Activated naive CD4-positive, alpha-beta T cell treated with anti-CD3 and anti-CD28 coated beads, Interleukin-2, amount 10 ng/mL, durations not matched to agents 7 days and 5 days (primary cell): Measurements from ENCODE around the gene RRAGC.

Experiments
- CTCF ChIA-PET: fragments of 350-600 bp; sonication (Branson Sonifier 250); formaldehyde crosslinking; loops from one replicate; lab custom pipeline; 2021; ENCODE audit warnings: antibody characterized with exemption; lab: Charles Lee
- DNase-seq: peaks from one replicate; pipeline ENCODE4 v3.0.0-alpha.2; 2020
- H3K27ac Mint-ChIP-seq: one replicate; pipeline ENCODE4 v1.8.0; 2021; ENCODE audit warnings: mild to moderate bottlenecking, moderate library complexity, mixed read lengths
- H3K27me3 Mint-ChIP-seq: one replicate; pipeline ENCODE4 v1.8.0; 2021; ENCODE audit warnings: mild to moderate bottlenecking, mixed read lengths
- H3K36me3 Mint-ChIP-seq: one replicate; pipeline ENCODE4 v1.8.0; 2021; ENCODE audit warnings: mixed read lengths
- H3K4me1 Mint-ChIP-seq: one replicate; pipeline ENCODE4 v1.8.0; 2021; ENCODE audit warnings: mixed read lengths
- H3K4me3 Mint-ChIP-seq: one replicate; pipeline ENCODE4 v1.8.0; 2021; ENCODE audit warnings: mild to moderate bottlenecking, moderate library complexity, mixed read lengths
- H3K9me3 Mint-ChIP-seq: one replicate; pipeline ENCODE4 v1.8.0; 2021; ENCODE audit warnings: mixed read lengths

The RRAGC gene

DNA sequence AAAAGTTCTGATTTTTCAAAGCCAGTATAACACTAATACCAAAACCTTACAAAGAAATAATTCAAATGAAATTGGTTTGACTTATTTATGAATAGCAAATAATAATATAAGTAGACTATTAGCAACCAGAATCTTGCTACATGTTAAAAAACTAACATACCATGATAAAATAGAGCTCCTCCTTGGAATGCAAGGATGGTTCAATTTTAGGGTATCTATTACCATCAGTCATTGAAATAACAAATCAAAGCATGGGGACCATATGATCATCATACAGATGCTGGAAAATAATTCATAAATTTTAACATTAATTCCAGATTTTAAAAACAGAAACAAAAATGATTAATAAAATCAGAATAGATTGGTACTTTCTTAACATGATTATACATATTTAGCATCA, 66.3 kb downstream of the RRAGC start:
- no peaks in the 10 kb centered on the region for H3K36me3 Mint-ChIP-seq
- CTCF ChIA-PET, result no interaction called here
- no peak overlapping the region for H3K27ac Mint-ChIP-seq
- DNase-seq, result no peak
- H3K27me3 Mint-ChIP-seq, result peaks cover 42% of the 10 kb centered on the region
- H3K4me3 Mint-ChIP-seq, result no peak overlapping the region
- H3K4me1 Mint-ChIP-seq, result no peaks in the 10 kb centered on the region
- peaks cover 10% of the 10 kb centered on the region for H3K9me3 Mint-ChIP-seq

DNA sequence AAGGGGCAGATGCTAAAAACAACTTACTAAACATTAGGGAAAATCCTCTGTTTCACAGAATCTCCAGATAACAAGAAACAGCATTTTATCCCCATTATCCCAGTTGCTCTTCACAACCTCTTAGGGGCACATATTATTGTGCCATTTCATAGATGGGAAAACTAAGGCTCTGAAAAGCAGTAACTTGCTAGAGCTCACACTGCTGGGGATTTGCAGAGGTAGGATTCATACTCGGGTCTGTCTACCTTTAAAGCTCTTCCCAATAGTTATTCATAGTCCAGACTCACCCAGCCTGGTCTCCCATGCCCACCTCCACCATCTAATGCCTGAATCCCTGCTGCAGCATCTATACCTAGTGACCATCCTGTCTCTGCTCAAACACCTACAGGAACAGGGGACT, 67.7 kb downstream of the RRAGC start:
- Mint-ChIP-seq H3K4me3 (no peak overlapping the region), H3K4me1 (no peaks in the 10 kb centered on the region), H3K27me3 (peaks cover 37% of the 10 kb centered on the region), H3K27ac (no peak overlapping the region), H3K36me3 (no peaks in the 10 kb centered on the region), H3K9me3 (peaks cover 10% of the 10 kb centered on the region)
- no peak for DNase-seq
- CTCF ChIA-PET, result no interaction called here

- Mint-ChIP-seq H3K4me3 (no peak overlapping the region), H3K4me1 (no peaks in the 10 kb centered on the region), H3K36me3 (no peaks in the 10 kb centered on the region), H3K27ac (no peak overlapping the region), H3K9me3 (peaks cover 10% of the 10 kb centered on the region), H3K27me3 (peaks cover 41% of the 10 kb centered on the region)
- no peak for DNase-seq
- CTCF ChIA-PET, result no interaction called here
These were observed 68.4 kb downstream of the RRAGC start for GRCh38 chr1:38791164-38791515.

GRCh38 chr1:38790422-38791163, 69.0 kb downstream of the RRAGC start:
- Mint-ChIP-seq H3K27me3 (peaks cover 45% of the 10 kb centered on the region), H3K36me3 (no peaks in the 10 kb centered on the region), H3K4me3 (no peak overlapping the region), H3K9me3 (peaks cover 10% of the 10 kb centered on the region), H3K27ac (no peak overlapping the region), H3K4me1 (no peaks in the 10 kb centered on the region)
- no peak for DNase-seq
- CTCF ChIA-PET, result no interaction called here

- CTCF ChIA-PET, result no interaction called here
- H3K27me3 Mint-ChIP-seq, result peaks cover 53% of the 10 kb centered on the region
These were observed 69.9 kb downstream of the RRAGC start for GRCh38 chr1:38789498-38790169.

DNA sequence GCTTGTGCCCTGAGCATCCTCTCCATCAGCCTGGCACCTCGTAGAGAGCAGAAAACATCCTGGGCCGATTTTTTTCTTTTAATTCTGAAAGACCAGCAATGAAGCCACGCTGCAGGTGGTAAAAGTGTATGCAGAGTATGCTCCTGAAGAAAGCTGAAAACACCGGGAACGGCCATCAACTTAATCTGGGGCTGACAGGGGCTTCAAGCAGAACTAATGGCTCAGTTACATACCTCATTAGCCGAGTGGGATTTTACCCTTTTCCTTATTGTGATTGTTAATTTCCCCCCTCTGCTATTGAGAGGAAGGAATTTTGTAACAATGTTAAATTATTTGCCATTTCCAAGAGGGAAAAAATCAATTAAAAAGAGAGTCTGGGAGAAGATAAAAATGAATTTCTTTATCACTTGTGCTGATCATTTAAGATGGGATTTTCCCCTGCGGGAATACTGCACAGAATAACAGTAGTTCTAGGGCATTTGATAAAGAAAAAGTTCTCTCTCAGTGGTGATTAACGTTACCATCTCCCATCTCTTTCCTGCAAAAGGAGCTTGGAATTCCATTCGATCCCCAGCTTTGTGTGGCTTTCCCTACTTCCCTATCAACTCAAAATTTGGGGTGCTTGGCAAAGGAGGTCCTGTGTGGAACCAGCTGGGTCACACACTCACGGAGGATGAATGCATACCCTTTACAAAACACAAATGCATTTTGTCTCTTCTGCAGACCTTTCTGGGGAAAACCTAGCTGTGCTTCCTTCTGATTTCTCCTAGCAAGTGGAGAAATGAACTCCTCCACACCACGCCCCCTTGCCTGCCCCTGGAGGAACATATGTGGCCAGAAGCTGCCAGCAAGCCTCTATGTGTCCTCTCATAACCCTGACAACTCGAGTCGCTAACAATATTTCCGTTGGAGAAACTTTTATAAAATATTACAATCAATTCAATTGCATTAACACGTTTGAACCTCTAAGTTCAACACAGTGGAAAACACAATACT, 70.9 kb downstream of the RRAGC start:
- Mint-ChIP-seq H3K27me3 (peaks cover 63% of the 10 kb centered on the region), H3K36me3 (no peaks in the 10 kb centered on the region), H3K4me3 (no peak overlapping the region), H3K9me3 (peaks cover 7% of the 10 kb centered on the region), H3K4me1 (no peaks in the 10 kb centered on the region), H3K27ac (no peak overlapping the region)
- DNase-seq, result no peak
- CTCF ChIA-PET, result no interaction called here

More at GRCh38 chr1:38789498-38790169, 69.9 kb downstream of the RRAGC start:
- Mint-ChIP-seq H3K4me1 (no peaks in the 10 kb centered on the region), H3K27ac (no peak overlapping the region), H3K36me3 (no peaks in the 10 kb centered on the region), H3K9me3 (peaks cover 10% of the 10 kb centered on the region), H3K4me3 (no peak overlapping the region)
- no peak for DNase-seq
